ENCODE results near the gene GLP1R. TPM values are rescaled to one million over a fixed set of nuclear protein-coding genes. Genes with fewer than 3 reads are reported as not detected.

The GLP1R gene
- polyA plus RNA-seq, 1 donor (not counting 4 experiments of a cell fraction or from before 2014, with no cell fraction given) = not detected

DNA sequence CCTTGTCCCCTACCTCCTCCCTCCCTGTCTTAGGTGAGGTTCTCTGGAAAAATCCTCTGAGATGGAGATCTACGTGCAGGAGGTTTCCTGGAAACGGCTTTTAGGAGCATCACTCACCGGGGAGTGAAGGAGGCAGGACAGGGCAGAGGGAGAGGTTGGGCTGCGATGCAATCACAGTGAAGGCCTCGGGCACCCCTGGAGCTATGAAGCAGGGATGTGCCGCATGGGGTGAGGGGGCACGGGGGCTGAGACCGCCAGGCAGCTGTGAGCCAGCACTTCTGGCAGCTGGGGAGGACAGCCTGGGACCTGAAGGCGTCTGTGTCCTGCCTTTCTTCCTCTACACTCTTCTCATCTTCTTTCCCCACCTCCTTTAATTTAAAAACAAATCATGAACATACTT, 12.9 kb upstream of the GLP1R start:
- no peak for FAIRE-seq

DNA sequence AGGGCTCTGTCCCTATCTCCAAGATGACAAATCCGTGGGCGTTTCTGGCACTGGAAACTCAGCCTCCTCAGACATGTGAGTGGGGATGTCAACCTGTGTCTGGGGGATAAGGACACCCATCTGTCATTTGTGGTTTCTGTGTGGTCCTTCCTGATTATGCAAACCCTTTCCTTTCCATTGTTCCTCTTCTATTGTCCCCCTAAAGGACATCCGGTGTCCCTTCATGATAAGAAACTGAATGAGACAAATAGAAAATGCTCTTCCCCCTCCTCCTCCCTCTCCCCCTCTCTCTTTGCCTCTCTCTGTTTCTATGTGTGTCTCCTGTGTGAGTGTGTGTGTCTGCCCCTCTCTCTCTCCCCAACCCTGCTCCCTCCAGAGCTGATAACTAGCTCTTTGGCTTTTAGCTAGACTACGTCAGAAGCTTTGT, 11.5 kb upstream of the GLP1R start:
- Histone ChIP-seq H3K27me3 (ENCODE audit: control insufficient read depth, extremely low read depth, insufficient read depth, low read length) (peaks cover 28% of the 10 kb centered on the region), H3K4me2 (ENCODE audit: control insufficient read depth, extremely low read depth, insufficient read depth, low read depth, low read length) (no peak overlapping the region), H4K20me1 (ENCODE audit: control insufficient read depth, extremely low read depth, insufficient read depth, low read length) (no peaks in the 10 kb centered on the region), H3K9ac (ENCODE audit: control insufficient read depth, extremely low read depth, insufficient read depth, low read length) (no peak overlapping the region), H3K4me3 (ENCODE audit: control insufficient read depth in 2 of 3, extremely low read depth in 1 of 3, insufficient read depth in 2 of 3, low read depth in 1 of 3, low read length in 3 of 3) (no peak overlapping the region), H3K79me2 (ENCODE audit: control insufficient read depth, insufficient read depth, low read length) (no peaks in the 10 kb centered on the region), H3K36me3 (ENCODE audit: control insufficient read depth in 2 of 2, extremely low read depth in 1 of 2, insufficient read depth in 2 of 2, low read length in 2 of 2) (no peaks in the 10 kb centered on the region), H3K4me1 (ENCODE audit: control insufficient read depth, extremely low read depth, insufficient read depth, low read length) (no peaks in the 10 kb centered on the region), H3K9me1 (ENCODE audit: control insufficient read depth, extremely low read depth, insufficient read depth, low read length) (no peaks in the 10 kb centered on the region), H3K9me3 (ENCODE audit: control insufficient read depth, low read depth, low read length) (no peaks in the 10 kb centered on the region), H3K27ac (ENCODE audit: control insufficient read depth, insufficient read depth, low read length) (no peak overlapping the region), H2AFZ (ENCODE audit: control insufficient read depth, low read length) (no peak overlapping the region)
- dilution Hi-C loops (cut with MboI; ENCODE audit: extremely low pct_ligation_motif_present, low sequenced_read_pairs) = no loop called here
- DNase-seq (ENCODE audit: low read depth, low spot score) (no peak), FAIRE-seq (no peak)
- TF ChIP-seq EZH2 (IDR thresholded peaks at IDR 0.05; ENCODE audit: low read length) = no peak
- TF ChIP-seq, protein P1, sequence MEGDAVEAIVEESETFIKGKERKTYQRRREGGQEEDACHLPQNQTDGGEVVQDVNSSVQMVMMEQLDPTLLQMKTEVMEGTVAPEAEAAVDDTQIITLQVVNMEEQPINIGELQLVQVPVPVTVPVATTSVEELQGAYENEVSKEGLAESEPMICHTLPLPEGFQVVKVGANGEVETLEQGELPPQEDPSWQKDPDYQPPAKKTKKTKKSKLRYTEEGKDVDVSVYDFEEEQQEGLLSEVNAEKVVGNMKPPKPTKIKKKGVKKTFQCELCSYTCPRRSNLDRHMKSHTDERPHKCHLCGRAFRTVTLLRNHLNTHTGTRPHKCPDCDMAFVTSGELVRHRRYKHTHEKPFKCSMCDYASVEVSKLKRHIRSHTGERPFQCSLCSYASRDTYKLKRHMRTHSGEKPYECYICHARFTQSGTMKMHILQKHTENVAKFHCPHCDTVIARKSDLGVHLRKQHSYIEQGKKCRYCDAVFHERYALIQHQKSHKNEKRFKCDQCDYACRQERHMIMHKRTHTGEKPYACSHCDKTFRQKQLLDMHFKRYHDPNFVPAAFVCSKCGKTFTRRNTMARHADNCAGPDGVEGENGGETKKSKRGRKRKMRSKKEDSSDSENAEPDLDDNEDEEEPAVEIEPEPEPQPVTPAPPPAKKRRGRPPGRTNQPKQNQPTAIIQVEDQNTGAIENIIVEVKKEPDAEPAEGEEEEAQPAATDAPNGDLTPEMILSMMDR (optimal IDR thresholded peaks at IDR 0.05 in 1 of 3, IDR thresholded peaks at IDR 0.05 in 1 of 3, conservative IDR thresholded peaks at IDR 0.05 in 1 of 3; ENCODE audit: extremely low read depth in 1 of 3, insufficient read depth in 2 of 3, low read length in 3 of 3) = no peak

More for the DNA sequence above, 12.9 kb upstream of the GLP1R start:
- Histone ChIP-seq H3K79me2 (ENCODE audit: control insufficient read depth, insufficient read depth, low read length) (no peaks in the 10 kb centered on the region), H3K4me2 (ENCODE audit: control insufficient read depth, extremely low read depth, insufficient read depth, low read depth, low read length) (no peak overlapping the region), H4K20me1 (ENCODE audit: control insufficient read depth, extremely low read depth, insufficient read depth, low read length) (no peaks in the 10 kb centered on the region), H3K9me1 (ENCODE audit: control insufficient read depth, extremely low read depth, insufficient read depth, low read length) (no peaks in the 10 kb centered on the region), H3K27me3 (ENCODE audit: control insufficient read depth, extremely low read depth, insufficient read depth, low read length) (peaks cover 24% of the 10 kb centered on the region), H3K4me1 (ENCODE audit: control insufficient read depth, extremely low read depth, insufficient read depth, low read length) (no peaks in the 10 kb centered on the region), H3K36me3 (ENCODE audit: control insufficient read depth in 2 of 2, extremely low read depth in 1 of 2, insufficient read depth in 2 of 2, low read length in 2 of 2) (no peaks in the 10 kb centered on the region), H3K4me3 (ENCODE audit: control insufficient read depth in 2 of 3, extremely low read depth in 1 of 3, insufficient read depth in 2 of 3, low read depth in 1 of 3, low read length in 3 of 3) (no peak overlapping the region), H2AFZ (ENCODE audit: control insufficient read depth, low read length) (no peak overlapping the region), H3K27ac (ENCODE audit: control insufficient read depth, insufficient read depth, low read length) (no peak overlapping the region), H3K9ac (ENCODE audit: control insufficient read depth, extremely low read depth, insufficient read depth, low read length) (no peak overlapping the region), H3K9me3 (ENCODE audit: control insufficient read depth, low read depth, low read length) (no peaks in the 10 kb centered on the region)
- DNase-seq (ENCODE audit: low read depth, low spot score) = no peak
- dilution Hi-C loops (cut with MboI; ENCODE audit: extremely low pct_ligation_motif_present, low sequenced_read_pairs) = no loop called here
- no peak for TF ChIP-seq EZH2 (IDR thresholded peaks at IDR 0.05; ENCODE audit: low read length)
- TF ChIP-seq, protein P1 (optimal IDR thresholded peaks at IDR 0.05 in 1 of 3, IDR thresholded peaks at IDR 0.05 in 1 of 3, conservative IDR thresholded peaks at IDR 0.05 in 1 of 3; ENCODE audit: extremely low read depth in 1 of 3, insufficient read depth in 2 of 3, low read length in 3 of 3) = no peak

Data from keratinocyte (primary cell).